NCI-H146 treated with DMSO at 0.1 percent for 48 hours (cell line): ENCODE results near the gene NACA.
"Not testable (repeated sequence)": the region's sequence is repeated elsewhere in the genome, so short reads cannot be mapped to it uniquely, and the experiment has no call there.

ENCODE experiments used
- DNase-seq: peaks from one replicate; lab custom pipeline; 2025; ENCODE audit not compliant: unreplicated experiment; lab: John Stamatoyannopoulos, UW

Gene NACA

DNA sequence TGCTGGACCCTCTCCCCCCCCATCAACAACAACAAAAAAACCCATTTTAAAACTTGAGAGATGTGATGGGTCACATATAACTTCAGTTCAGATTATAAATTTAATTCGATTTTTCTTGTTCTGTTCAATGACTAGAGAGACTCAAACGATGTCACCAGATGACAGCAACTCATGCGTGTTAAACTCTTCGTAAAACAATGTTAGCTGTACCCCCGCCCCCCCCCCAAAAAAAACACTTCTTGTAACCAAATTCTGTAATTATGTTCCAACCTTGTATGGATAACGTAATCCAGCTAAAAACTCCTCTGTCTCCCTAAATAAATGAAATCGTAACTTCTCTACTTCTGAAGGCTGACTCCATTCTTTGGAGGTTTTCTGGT, 614 bp upstream of the NACA start:
- DNase-seq = no peak

DNA sequence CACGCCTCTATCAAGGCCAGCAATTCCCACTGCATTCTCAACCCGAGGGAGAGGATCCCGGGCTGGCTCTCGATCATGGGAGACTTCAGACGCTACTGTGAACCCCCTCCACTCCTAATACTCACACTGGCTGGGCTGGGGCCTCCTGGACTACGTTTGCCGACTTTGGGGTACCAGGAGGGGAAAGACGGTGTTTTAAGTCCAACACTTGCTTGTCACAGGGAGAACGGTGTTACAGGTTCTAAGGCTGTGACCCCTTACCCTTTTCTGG, 463 bp downstream of the NACA start:
- no peak for DNase-seq

DNA sequence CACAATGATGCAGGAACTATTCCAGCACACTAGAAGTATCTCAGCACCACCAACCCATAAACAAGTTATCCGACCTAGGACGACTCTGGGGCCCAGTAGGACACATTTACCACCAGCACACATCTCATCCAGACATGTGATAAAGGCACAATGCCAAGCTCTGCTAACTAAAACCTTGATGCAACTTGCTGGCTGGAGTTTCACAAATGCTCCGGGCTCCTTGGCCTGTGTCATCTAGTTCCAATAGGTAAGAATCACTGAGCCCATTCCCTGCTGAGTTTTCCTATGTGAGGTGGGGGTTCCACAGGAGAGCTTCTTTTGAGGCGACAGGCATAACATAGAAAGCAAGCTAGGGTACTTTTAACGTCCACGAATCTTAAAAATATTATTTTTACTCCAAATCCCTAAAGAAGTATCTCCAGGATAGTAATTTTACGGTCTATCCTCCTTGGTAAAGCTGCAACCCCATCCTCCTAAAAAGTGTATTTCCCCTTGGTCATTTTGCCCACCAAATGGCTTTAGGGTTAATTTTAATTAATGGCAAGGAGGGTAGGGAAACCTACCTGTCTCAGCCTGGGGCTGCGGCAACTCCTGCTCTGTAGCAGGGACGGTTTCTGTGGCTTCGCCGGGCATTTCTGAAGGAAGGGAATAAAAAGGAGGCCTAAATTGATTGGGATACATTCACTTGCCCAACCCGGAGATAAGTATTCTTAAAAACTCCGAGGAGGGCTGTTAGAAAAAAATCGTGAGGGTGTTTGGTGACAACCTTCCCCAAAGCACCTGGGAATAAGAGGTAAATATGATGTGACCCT, 1.0 kb downstream of the NACA start:
- no peak for DNase-seq

DNA sequence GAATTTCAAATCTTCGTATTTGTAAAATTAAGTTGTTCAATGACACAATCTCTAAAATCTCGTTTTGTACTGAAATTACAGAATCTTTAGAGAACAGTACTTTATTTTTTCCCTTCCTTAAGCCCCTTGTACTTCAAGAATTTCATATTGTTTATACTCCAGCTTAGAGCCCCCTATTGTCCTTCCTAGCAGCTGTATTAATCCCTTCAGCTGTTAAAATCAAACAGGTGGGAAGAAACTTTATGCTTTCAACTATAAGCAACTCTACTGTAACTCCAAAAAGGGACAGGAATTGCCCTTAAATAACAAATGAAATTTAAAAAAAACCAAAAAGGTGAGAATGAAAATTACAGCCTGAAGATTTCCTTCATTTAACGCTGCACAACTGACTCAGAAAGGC, 1.7 kb downstream of the NACA start:
- no peak for DNase-seq

DNA sequence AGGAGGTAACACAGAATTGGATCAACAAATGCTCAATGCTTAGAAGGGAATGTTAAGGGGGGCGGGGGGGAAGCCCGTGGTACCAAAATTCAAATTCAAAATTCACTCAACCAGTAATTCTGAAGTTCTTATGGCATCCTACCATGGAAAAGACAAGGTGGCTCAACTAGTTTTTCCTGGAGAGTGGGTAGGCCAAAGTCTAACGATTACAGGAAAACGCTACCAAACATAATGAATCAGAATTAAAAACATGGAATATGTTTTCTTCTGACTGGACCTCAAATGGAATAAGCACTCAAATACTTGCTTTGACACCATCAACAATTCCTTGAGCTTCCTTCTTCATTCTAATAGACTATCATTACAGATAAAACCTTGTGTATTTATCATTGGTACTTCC, 2.3 kb downstream of the NACA start:
- DNase-seq = no peak

DNA sequence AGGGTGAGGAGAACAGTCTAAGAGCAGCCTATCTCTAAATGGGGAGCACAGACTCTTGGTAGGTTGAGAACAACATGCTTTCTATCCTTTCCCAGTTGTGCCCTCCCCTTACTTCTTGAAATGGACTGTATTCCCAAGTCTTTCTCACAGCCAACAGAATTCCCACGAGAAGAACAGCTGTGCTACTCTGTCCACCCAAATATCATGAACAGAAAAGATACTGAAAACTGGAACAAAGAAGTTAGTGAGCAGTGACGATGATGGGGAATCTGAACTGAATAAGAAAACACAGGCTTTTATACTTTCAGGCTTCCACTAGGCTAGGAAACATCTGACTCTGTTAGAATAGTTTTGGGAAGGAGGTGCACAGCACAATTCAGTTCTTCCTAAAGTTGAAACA, 3.4 kb downstream of the NACA start:
- no peak for DNase-seq

DNA sequence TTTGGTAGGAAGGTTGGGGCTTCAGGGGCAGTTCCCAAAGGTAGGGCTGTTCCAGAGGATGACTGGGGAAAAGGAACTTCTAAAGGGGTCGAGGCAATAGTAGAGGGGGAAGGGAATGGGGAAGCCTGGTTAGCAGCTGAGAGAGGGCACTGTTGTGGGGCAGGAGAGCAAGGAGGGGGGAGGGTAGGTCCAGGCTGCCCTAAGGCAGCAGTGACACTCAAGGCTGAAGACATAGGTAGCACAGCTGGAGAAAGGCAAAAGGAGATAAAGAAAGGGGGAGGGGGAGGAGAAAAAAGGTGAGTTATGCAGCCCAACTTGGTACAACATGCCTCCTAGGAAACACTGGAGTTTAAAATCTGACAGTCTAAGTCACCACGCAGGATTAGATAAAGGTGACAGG, 3.9 kb downstream of the NACA start:
- no peak for DNase-seq

DNA sequence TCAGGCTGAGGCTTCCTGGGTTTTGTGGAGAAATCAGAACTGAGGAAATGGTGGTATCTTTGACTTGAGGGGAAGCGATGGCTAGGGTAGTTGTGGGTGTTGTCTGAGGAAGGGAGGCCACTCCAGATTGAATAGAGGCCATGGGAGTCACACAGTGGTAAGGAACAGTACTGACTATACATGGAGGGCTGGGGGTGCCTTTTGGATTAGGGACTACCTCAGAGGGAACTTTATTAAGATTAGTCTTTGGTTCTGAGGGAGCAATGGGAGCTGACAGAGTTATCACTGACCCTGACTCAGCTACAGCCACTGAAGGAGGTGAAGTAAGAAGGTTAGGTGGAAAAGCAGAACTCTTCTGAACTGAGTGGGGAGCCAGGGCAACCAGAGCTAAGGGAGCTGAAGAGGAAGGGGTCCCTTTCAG, 4.4 kb downstream of the NACA start:
- DNase-seq = no peak

DNA sequence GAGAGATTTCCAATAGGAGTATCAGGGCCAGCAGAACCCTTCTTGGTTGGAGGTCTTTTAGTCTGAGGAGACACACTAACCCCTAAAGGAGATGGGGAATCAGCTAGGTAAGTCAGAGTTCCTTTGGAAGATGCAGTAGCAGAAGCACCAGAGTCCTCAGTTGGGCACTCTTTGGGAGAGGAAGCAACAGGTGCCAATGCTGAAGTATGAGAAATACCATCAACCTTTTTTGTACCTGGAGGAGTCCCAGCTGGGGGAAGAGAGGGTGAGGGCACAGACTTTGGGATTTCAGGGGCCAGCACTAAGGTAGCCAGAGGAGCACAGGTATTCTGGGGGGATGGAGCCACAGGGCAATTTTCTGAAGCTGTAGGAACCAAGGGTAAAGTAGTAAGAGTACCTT, 6.0 kb downstream of the NACA start:
- DNase-seq = no peak

DNA sequence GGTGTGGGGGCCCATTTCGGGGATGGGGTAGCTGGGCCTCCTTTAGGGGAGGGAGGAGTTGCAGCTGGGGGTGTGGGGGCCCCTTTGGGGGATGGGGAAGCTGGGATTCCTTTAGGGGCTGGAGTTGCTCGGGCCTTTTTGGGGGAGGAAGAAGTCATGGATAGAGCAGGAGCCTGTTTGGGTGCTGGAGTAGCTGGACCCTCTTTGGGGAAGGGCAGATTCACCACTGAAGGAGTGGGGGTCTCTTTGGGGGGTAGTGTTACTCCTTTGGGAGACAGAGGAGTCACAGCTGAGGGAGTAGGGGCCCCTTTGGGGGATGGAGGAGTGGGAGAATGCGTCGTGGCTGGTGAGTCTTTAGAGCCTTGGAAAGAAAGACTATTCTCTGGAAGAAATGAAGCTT, 6.5 kb downstream of the NACA start:
- DNase-seq = no peak

DNA sequence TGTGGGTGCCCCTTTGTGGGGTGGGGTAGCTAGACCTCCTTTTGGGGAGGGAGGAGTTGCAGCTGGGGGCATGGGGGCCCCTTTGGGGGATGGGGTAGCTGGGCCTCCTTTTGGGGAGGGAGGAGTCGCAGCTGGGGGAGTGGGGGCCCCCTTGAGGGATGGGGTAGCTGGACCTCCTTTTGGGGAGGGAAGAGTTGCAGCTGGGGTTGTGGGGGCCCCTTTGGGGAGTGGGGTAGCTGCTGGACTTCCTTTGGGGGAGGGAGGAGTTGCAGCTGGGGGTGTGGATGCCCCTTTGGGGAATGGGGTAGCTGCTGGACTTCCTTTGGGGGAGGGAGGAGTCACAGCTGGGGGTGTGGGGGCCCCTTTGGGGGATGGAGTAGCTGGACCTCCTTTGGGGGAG, 7.0 kb downstream of the NACA start:
- no peak for DNase-seq

DNA sequence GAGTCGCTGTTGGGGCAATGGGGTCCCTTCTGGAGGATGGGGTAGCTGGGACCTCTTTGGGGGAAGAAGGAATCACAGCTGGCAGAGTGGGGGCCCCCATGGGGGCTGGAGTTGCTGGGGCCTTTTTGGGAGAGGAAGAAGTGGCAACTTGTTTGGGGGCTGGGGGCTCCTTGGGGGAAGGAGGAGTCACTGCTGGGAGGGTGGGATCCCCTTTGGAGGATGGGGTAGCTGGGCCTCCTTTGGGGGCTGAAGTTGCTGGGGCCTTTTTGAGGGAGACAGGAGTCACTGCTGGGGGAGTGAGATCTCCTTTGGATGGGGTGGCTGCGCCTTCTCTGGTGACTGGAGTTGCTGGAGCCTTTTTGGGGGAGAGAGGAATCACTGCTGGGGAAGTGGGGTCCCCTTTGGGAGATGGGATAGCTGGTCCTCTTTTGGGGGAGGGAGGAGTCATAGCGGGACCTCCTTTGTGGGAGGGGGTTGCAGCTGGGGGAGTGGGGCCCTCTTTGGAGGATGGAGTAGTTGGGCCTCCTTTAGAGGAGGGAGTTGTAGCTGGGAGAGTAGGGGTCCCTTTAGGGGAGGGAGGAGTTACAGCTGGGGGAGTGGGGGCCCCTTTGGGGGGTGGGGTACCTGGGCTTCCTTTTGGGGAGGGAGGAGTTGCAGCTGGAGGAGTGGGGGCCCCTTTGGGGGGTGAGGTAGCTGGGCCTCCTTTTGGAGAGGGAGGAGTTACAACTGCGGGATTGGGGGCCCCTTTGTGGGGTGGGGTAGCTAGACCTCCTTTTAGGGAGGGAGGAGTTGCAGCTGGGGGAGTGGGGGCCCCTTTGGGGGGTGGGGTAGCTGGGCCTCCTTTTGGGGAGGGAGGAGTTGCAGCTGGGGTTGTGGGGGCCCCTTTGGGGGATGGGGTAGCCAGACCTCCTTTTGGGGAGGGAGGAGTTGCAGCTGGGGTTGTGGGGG, 7.9 kb downstream of the NACA start:
- DNase-seq = no peak

DNA sequence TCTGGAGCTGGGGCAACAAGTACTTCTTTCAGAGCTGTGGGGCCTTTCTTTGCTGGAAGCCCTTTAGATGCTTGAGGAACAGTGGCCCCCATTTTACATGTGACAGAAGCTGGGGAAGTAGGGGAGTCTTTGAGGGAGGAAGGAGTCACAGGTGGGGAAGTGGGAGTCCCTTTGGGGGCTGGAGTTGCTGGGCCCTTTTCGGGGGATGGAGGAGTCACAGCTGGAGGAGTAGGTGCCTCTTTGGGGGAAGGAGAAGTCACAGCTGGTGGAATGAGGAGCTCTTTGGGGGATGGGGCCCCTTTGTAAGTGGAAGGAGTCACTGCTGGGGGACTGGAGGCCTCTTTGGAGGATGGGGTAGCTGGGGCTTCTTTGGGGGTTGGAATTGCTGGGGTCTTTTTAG, 8.6 kb downstream of the NACA start:
- DNase-seq = no peak

DNA sequence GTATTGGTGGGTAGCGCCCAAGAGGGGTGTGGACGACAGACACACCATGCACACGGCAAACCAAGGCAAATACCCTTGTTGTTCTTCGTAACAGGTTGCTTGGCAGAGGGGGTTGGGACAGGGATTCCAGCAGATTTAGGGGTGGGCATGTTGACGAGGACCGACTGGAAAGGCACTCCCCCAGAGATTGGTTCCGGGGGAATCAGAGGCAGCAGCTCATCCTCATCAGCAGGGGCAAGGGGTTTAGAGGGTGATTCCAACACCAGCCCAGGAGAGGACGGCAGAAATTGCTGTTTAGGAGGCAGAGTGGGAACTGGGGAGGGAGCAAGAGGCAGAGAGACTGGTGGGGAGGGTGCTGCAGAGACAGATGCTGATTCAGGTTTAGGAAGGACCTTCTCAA, 9.3 kb downstream of the NACA start:
- no peak for DNase-seq

DNA sequence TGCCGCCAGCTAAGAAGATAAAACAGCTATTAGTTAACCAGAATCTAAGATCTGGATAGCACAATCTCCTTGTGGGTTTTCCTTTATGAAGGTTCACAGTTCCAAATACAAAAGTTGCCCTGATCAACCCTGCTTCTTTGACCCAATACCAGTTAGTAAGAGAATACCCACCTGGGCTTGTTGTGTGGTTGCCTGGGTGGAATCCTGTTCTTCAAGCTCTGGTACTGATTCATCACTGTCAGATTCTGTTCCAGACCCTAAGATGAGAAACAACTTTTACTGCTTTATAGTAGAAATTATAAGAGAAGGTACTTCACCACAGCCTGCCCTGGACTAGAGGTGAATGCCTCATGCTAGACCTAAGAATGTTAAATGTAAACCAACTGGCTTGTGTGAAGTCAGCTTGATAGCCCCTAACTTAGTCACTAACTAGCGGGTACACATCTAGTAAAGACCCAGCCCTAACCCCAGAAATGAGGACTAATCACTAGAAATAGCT, 10.6 kb downstream of the NACA start:
- DNase-seq = no peak

DNA sequence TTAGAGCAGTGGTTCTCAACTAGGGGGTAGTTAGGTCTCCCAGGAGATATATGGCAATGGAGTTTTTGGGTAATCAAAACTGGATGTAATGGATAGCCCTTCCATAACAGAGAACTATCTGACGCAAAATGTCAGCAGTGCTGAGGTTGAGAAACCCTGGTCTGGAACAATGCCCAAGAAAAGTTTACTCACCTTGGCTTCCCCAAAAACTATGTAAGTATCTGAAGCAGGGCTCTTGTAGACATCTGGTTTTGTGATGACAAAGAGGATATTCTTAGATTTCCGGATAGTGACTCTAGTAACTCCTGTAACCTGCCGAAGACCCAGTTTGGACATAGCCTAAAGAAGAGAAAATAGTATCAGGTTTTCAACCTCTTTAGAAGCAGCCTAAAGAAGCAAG, 11.8 kb downstream of the NACA start:
- DNase-seq = no peak

DNA sequence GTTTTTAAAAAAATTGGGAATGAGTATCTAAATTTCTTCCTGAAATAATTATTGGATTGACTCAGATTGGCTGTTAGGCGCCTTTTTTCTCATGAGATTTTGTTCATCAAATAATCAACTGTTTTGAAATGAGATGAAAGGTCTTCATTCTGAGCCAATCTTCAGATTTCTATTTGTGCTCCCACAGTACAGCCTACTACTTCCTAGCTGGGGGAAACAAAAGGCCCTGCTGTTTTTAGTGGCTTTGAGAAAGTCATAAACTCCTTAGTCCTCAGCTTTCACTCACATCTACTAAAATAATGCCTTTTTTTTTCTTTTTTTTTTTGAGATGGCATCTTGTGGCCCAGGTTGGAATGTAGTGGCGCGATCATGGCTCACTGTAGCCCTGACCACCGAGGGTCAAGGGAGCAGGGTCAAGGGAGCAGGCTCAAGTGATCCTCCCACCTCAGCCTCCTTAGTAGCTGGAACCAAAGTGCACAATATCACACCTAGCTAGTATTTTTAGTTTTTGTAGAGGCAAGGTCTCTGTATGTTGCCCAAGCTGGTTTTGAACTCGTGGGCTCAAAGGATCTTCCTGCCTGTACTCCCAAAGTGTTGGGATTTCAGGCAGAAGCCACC, 15.2 kb downstream of the NACA start:
- no peak for DNase-seq

DNA sequence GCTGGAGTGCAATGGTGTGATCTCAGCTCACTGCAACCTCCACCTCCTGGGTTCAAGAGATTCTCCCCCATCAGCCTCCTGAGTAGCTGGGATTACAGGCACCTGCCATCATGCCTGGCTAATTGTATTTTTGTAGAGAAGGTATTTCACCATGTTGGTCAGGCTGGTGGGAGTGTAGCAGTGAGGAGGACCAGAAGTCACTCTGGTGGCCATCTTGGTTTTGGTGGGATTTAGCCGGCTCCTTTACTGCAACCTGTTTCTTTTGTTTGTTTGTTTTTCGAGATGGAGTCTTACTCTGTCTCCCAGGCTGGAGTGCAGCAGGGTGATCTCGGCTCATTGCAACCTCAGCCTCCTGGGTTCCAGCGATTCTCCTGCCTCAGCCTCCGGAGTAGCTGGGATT, 20.6 kb downstream of the NACA start:
- not testable (repeated sequence) for DNase-seq

DNA sequence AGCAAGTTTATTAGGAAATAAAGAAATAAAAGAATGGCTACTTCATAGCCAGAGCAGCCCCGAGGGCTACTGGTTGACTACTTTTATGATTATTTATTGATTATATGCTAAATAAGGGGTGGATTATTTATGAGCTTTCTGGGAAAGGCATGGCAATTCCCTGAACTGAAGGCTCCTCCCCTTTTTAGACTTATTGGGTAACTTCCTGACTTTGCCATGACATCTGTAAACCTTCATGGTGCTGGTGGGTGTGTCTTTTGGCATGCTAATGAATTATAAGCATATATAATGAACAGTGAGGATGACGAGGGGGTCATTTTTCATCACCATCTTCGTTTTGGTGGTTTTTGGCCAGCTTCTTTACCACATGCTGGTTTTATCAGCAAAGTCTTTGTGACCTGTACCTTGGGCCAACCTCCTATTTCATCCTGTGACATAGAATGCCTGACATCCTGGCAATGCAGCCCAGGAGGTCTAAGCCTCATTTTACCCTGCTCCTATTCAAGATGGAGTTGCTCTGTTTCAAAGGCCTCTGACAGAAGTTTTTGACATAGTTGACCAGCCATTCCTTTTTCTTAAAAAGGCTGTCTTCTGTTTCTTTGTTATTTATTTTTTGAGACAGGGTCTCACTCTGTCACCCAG, 26.0 kb downstream of the NACA start:
- no peak for DNase-seq

DNA sequence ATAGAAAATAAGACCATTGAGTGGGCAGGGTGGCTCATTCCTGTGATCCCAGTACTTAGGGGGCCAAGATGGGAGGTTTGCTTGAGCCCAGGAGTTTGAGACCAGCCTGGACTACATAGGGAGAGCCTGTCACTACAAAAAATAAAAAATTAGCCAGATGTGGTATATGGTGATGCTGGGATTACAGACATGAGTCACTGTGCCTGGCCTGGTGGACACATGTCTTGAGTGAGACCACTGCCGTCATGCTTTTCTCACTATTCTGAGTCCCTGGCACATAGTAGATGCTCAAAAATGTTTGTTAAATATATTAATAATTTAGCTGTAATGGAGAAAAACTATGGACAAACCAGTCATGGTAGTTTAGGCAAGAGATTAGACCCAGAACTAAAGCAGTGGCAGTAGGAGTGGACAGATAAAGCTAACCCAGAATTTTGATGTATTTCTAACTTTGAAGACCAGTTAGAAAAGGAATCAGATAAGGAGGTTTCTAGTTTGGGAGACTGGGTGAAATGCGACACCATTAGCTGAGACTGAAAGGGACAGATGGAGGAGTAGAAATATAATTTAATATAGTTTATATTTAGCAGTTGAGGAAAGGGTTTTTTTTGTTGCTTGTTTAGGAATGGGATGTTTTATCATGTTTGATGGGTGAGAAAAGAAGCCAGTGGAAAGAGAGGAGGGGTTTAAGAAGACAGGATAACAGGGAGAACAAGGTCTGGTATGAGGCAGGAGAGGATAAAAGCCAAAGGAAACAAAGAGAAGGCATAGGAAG, 29.6 kb downstream of the NACA start:
- no peak for DNase-seq

DNA sequence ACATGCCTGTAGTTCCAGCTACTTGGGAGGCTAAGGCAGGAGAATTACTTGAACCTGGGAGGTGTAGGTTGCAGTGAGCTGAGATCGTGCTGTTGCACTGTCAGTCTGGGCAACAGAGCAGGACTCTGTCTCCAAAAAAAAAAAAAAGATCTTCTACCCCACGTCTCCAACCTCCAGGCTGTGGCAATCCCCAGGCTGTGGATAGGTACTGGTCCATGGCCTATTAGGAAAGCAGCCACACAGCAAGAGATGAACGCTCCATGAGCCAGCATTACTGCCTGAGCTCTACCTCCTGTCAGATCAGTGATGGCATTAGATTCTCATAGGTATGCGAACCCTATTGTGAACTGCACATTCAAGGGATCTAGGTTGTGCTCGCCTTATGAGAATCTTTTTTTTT, 30.9 kb downstream of the NACA start:
- DNase-seq = no peak
